ENCODE results near the gene COPS7B.

GRCh38 chr2:231785413-231785812 lies 832 bp upstream of the COPS7B start:
- TF ChIP-seq CTCF (conservative IDR thresholded peaks at IDR 0.05) (no peak), EZH2 (IDR thresholded peaks at IDR 0.05; ENCODE audit: low read depth) (no peak)

Measured in PC-9 (cell line).